CD4-positive, alpha-beta T cell treated with Interleukin-17A for 1 hour (primary cell): ENCODE results near the gene SUGT1.
"Not testable (repeated sequence)": the region's sequence is repeated elsewhere in the genome, so short reads cannot be mapped to it uniquely, and the experiment has no call there.

ENCODE experiments used
- DNase-seq: peaks from one replicate; pipeline ENCODE4 v3.0.0-alpha.2; 2020

Gene SUGT1

DNA sequence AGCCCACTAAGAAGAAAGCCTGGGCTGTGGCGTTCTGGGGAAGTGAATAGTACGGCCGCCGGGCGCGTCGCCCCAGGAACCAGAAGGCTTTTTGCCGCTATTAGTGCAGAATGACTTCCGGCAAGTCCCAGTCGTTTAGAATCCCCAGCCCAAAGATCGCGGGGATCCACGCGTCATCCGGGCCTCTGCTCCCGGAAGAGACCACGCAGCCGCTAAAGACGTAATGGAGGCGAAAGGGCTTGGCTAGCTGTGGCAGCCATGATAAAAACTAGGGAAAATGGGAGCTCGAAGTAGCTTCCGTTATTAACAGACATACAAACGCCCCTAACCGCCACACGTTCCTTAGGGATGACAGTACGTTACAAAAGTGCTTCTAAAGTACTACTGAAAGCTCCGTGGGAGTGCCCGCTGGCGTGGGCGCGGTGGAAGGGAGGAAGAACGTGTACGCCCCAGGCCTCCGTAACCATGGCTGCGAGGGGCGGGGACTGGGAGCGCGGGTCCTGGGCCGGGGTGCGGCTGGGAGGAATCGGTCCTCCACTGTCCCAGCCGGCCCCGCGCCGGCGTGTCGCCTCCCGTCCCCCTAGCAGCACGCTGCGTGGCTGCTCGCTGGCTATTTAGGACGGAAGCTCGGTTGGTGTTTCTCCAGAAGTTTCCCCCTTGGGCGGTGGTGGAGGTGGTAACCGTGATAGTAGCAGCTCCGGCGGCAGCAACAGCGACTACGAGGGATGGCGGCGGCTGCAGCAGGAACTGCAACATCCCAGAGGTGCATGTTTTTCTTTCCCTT, at the start of gene SUGT1:
Gene SUGT1 (plus strand): TSS at position 641 of the 784 bp plus-strand sequence. CDS start 85 bp downstream, at position 726.
- peak; percentile 95 for DNase-seq

DNA sequence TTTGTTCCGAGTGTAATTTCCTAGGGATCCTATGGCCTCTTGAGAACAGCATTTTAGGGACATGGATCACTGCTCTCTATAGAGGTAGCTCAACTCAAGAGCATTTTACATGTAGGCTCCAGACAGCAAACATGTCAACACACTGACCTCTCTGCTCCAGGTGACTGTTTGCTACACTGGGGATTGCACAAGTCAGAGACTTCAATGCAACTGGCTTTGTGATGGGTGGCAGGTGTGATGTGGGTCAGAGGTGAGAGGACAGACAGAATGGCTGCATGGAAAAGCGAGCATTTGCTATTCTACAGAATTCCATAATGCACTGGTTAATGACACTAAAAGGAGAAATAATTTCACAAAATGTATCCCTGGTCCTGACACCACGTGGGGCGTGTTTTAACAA, 49.3 kb upstream of the SUGT1 start:
- not testable (repeated sequence) for DNase-seq

DNA sequence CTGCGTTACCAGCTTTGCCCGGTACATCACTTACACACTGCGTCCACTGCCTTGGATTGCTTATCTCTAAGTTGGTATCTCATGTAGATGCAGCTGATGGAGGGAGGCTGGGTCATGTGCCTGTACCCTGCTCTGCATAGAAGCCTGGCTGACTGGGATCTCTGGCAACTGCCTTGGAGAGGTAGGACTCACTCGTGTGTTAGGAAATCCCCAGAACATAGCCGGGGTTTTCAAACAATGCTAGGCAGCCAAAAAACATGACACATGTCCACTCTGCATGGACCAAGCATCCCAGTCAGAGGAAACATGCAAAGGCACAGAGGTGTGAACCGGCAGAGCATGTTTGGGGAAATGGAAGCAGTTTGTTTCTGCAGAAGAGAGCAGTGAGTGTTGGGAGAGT, 46.5 kb upstream of the SUGT1 start:
- not testable (repeated sequence) for DNase-seq

DNA sequence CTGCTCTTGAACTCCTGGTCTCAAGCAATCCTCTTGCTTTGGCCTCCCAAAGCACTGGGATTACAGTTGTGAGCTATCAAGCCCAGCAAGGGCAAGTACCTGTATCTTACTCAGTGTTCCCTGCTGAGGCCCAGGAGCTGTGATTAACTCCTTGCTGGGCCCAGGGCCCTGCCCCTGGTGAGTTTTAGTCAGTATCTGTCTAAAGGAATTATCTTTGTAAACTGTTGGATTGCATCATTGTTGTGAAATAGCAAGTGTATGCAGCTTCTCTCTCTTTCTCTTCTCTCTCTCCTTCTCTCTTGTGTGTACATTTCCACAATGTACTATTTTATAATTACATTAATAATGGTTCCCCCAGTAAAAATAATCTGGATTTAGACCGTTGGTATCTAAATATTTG, 45.8 kb upstream of the SUGT1 start:
- not testable (repeated sequence) for DNase-seq

DNA sequence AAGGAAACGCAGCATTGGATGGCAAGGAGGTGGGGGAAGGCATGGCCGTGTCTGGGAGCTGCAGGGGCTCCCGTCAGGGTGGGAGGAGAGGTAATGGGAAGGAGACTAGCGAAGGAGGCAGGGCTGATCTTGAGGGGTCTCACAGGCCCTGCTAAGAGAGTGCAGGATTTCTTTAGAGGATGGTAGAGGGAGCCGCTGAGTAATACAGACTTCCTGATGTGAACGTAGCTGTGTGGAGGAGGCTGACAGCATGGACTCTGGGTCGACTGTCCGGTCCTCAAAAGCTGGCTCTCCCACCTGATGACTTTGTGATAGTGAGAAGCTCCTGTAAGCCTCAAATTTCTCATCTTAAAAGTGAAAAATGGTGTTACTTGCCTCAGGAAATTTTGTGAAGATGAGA, 44.5 kb upstream of the SUGT1 start:
- not testable (repeated sequence) for DNase-seq

DNA sequence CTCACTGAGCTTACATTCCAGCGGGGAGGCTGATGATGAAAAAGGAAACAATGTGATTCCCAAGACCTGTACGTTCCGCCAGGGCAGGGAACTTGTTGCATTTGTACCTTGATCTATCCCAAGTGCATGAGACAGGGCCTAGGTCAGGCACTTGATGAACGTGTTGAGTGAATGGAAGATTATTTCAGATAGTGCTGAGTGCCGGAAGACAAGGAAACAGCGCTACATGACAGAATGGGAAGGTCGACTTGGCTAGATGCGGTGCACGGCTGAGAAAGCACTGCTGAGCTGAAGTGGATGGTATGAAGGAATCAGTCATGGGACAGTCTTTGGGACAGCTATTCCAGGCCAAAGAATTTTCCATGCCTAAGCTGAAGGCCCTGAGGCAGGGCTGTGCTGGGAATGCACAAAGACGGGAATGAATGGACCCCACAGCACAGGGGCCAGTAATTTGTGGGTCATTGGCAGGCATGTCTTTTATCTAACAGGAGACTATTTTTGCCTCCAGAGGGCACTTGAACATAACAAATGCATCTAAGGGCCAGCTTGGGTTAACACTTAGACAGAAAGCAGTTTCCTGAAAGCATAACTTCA, 43.5 kb upstream of the SUGT1 start:
- DNase-seq: peak; percentile 60

DNA sequence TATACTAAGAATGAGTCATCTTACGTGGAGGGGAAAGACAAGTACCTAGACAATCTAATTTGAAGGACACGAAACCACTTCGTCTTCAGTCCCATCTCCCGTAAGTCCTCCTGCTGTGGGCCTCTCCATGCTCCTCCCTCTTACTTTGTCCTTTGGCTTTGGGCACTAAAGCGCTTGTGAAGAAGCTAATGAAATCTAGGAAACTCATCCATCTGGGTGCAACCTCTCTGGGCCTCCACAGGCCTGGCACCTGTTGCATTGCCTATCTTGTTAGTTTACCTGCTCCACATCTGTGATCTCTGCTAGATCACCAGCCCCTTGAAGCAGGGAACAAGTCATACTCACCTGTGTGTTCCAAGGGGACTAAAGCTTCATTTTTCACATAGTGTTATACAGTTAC, 42.5 kb upstream of the SUGT1 start:
- not testable (repeated sequence) for DNase-seq

DNA sequence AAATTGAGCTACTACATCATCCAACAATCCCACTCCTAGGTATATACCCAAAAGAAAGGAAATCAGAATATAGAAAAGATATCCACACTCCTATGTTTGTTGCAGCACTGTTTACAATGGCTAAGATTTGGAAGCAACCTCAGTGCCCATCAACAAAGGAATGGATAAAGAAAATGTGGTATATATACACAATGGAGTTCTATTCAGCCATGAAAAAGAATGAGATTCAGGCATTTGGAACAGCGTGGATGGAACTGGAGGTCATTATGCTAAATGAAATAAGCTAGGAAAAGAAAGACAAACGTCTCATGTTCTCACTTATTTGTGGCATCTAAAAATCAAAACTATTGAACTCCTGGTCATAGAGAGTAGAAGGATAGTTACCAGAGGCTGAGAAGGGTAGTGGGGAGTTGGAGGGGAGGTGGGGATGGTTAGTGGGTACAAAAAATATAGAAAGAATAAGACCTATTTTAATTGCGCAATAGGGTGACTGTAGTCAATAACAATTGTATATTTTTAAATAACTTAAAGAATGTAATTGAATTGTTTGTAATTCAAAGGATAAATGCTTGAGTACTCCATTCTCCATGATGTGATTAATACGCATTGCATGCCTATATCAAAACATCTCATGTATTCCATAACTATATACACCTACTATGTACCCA, 37.4 kb upstream of the SUGT1 start:
- DNase-seq: no peak

DNA sequence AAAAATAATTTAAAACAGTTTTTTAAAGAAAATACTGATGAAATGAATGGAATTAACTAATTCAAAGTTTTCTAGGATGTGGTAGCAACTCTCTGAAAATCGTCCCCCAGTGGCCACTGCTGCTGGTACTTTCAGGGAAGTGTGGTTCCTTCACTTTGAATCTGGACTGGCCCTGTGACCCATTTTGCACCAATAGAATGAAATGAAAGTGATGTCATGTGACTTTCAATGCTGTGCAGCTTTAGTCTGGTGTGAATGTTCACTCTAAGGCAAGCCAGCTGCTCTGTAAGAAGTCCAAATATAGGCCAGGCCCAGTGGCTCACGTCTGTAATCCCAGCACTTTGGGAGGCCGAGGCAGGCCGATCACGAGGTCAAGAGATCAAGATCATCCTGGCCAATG, 36.8 kb upstream of the SUGT1 start:
- peak; percentile 18 for DNase-seq

DNA sequence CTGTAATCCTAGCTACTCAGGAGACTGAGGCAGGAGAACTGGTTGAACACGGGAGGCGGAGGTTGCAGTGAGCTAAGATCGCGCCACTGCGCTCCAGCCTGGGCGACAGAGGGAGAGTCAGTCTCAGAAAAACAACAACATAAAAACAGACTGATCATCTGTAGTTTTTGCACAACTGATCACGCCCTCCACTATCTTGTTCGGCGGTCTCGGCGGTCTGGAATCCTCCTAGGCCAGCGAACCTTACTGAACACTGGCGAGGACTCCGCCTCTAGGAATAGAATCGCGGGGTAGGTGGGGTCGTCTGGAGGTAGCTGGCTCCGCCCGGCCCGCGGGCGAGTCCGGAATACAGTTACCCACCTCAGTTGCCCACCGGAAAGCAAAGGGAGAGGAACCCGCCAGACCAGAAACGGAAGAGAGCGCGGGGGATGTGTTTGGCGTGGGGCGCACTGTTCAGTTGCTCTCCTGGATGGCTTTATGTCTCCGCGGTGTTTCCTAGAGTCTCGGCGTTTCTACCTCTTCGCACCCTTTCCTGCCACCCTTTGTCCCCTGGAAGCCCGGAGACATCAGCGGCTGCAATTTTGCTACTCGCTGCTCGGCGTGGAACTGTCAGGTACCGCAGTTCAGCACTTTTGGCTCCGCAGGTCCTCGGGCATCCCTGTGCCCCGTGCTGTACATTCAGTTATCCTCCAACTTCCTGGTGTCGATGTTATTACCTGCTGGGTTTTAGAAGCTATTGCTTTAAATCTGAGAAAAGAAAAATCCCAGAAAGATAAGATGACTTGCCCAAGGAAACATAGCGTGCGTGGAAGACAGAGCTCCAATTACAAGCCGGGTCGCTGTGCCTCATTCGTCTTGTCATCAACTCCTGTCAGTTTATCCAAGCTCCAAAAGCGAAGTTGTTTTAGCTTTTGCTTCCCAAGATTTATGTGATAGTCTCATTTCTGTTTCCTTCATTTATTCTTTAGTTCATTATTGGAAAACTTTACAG, 35.3 kb upstream of the SUGT1 start:
- peak; percentile 86 for DNase-seq

DNA sequence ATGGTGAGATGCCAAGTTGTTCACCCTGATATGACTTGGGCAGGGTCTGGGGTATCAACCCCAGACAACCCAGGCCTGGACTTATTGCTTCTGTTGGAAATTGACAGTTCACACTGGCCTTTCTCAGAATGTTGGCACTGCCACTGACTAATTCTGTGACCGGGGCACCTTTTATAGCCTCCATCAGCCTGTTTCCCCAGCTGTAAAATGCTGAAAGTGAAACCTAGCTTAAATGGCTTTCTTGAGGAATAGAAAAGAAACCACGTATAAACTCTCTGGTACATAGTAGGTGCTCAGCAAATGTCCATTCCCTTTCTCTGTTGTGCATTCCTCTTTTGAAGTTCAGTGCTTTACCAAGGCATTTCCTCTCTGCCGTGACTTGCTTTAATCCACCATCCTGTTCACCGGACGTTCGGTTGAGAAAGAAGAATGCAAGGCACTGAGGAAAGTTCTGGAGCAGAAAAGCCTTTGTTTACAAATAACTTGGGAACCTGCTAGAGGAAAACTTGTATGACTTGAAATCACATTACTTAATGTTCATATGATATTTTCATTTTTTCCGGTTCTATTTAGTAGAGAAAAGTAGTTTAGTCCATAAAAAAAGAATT, 21.4 kb upstream of the SUGT1 start:
- DNase-seq: not testable (repeated sequence)

DNA sequence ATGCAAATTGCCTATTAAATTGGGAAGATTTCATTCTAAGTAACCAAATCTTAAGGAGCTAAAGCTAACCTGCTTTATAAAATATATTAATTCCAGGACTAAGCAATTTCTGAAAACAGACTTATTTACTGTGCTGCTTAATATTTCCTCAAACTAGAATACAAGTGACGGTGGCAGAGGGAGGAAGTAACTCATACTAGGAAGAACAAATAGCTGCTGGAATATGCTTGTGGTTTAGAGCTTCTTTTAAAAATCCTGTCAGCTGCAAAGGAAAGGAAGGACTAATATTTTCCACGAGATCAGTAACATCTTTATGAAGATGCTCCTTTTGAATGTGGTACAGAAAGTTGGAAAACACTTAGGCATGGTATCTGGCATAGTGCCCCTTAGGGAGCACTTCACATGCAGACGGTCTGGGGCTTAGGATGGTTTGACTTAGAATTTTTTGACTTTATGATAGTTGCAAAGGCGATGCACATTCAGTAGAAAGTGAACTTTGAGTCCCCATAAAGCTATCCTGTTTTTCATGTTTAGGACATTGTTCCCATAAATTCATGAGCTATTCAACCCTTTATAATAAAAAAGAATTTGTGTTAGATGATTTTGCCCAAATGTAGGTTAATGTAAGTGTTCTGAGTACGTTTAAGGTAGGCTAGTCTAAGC, 13.8 kb upstream of the SUGT1 start:
- no peak for DNase-seq

DNA sequence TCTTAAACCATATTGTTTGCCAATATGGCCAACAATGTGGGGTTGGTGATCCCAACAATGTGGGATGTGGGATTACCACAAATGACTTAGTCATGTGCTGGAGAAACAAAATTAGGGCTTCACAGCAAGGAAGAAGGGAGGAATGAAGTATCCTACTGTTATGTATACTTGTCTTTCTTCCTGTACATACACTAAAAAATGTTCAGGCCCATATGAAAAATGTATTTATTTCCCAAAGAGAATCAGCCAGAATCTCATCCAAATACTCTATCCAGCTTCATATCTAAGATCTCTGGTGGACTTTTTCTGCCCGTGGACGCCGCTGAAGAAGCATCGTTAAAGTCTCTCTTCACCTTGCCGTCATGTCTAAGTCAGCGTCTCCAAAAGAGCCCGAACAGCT, 10.5 kb upstream of the SUGT1 start, which contains the start of gene HNRNPA1L2:
Gene HNRNPA1L2 (plus strand): TSS at position 301 of the 400 bp plus-strand sequence. CDS start 62 bp downstream, at position 363.
- DNase-seq: no peak

DNA sequence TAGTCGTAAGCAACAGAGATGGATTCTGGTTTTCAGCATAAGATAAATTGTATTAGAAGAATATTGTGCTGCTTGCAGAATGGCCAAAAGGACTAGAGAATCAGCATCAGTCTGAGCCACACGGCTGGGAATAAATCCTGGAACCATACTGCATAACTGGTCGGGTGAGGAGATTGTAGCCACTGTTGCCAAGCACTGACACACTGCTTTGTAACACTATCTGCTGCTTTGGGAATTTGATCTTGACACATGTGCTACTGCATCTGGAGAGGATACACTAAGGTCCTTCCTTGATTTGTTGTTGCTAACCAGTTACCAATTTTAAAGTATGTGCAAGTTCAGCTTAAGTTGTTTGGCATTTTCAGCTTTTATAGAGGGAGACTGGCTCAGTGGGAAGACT, 8.5 kb upstream of the SUGT1 start:
- DNase-seq: no peak

DNA sequence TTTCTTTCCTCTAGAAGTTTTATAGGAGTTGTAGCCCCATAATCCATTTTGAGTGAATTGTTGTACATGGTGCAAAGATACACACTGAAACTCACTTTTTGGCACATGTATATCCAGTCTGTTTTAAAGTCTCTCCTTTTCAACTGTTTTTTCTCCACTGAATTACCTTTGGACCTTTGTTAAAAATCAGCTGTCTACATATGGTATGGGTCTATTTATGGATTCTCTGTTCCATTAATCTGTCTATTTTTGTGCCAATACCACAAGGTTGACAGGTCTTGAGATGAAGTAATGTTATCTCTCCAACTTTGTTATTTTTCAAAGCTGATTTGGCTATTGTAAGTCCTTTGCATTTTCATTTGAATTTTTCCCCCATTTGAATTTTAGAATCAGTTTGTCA, 5.7 kb upstream of the SUGT1 start:
- DNase-seq: no peak

DNA sequence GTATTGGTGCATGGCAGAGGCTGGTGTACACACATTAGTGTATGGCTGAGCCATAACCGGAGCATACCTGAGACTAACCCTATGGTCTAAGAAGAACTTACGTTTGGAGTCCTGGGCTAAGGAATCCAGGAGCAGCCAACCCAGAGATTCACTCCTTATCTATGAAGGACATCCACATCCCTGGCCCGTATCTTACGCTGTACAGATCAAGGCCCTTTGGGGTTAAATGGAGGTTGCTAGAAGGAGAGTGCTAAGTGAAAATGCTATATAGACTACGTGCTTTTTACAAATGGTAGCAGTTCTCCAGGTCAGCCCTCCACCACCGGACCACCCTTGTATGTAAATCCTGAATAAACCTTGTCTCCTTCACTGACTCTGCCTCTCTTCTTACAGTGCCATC, 1.9 kb upstream of the SUGT1 start:
- no peak for DNase-seq

DNA sequence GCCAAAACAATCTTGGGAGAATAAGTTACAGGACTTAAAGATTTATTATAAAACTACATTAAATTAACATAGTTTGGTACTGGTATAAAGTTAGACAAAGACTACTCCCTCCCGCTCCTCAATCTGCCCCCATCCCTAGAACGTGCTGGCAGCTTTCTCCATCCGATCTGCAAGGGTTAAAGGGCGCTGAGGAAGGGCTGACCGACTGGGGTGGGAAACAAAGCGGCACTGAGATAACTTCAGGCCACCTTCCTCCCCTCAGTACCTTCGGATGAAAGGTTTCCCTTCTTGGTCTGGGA, 790 bp upstream of the SUGT1 start:
- no peak for DNase-seq

DNA sequence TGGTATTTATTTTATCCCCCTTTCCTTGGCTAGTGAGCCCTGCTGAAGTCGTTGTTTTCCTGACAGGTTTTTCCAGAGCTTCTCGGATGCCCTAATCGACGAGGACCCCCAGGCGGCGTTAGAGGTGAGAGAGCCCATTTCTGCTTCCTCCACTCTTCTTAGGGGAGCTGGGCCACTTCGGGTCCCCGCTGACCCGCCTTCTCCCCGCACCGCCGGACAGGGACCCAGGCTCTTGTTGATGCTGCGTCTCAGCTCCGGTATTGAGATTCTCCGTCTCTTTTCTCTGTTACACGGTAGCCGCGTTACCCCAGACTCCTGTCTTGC, 306 bp downstream of the SUGT1 start:
- no peak for DNase-seq

DNA sequence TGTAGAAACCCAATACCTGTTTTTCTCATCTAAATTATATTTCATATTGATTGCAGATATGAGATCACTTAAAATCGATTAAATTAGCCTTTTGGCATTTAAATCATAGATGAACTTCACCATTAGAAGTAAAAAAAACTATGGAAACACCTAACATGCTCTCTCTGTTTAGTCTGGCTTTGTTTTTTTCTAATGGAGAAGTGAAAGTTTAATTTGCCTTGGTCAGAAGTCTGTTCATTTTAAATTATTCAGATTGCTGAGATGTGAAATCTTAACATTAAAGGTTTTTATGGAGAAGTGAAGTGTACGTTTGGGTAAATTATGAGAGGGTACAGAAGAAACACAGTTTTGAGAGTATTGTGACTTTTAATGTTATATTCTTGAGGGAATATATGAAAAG, 6.7 kb downstream of the SUGT1 start:
- DNase-seq: no peak

DNA sequence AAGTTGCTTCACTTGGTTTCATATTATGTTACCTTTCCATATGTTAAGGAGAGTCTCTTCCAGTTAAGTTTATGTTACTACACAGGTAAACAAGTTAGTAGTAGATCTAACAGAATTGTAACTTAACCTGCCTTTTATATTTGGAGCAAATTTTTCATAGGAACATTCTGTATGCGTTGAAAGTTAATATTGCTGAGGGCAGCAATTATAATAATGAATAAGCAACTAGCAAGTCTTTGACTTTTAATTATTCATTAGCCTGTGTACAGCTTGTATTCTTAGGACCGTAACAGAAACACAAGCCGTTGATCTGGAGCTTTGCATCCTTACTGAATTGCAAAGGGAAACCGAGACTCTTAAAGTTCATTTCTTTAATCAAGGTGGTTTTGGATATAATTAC, 11.6 kb downstream of the SUGT1 start:
- no peak for DNase-seq

DNA sequence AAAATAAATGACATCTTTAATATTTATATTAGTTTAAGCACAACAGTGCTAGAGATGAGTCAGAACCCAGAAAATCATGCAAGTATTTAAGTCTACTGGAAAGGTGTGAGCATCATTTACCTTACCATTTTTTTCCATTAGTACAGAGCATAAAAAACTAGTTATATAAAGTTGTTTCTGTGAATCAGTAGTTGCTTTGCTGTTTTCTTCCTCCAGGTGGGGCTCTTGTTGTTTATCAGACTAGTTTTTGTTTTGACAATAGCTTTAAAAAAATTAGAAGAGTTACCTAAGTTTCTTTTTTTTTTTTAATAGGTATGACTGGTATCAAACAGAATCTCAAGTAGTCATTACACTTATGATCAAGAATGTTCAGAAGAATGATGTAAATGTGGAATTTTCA, 12.7 kb downstream of the SUGT1 start:
- peak; percentile 39 for DNase-seq

DNA sequence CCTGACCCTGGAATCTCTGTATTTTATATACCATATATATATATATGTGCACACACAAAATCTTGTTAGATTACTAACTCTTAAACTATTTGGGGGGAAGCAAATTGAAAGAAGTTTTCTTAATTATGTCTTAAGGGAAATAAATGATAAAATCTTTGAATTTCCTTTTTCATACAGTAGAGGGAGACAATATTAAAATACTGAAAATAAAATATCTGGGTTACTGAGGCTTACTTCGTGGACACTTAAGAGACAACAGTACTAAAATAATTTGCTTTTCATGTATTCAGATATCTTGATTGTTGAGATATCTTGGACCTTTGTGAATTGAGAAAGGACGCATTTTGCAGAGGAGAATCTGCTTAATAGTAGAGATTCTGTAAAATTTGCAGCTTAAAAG, 17.0 kb downstream of the SUGT1 start:
- DNase-seq: no peak
